ENCODE data around the gene AP1AR.

GRCh38 chr4:112182604-112183003, 49.0 kb upstream of the AP1AR start:
- TF ChIP-seq RAD21 (conservative IDR thresholded peaks at IDR 0.05 in 1 of 2, IDR thresholded peaks at IDR 0.05 in 1 of 2): no peak
- TF ChIP-seq POLR2A (IDR thresholded peaks at IDR 0.05; ENCODE audit: low read length): no peak
